Right cardiac atrium (tissue), 5 donors: ENCODE data around the gene MET. TPM values are rescaled to one million over a fixed set of nuclear protein-coding genes. Genes with fewer than 3 reads are reported as not detected.
A peak's percentile ranks its signal among the peaks of the same experiment; 100 is the strongest.
"Not testable (repeated sequence)": the region's sequence is repeated elsewhere in the genome, so short reads cannot be mapped to it uniquely, and the experiment has no call there.

ENCODE experiments used
- ATAC-seq, 2 donors: fragments of 200-7000 bp; cut with Tn5 transposase; one replicate each; pipeline versions ENCODE4 v1.8.0 to v1.9.1; 2020; ENCODE audit warnings: moderate library complexity in 2 of 2, mild to moderate bottlenecking in 1 of 2
- DNase-seq, 3 donors: peaks; one replicate each; pipeline ENCODE4 v3.0.0-alpha.2; 2020
- H3K27ac ChIP-seq: one replicate; pipeline ENCODE4 v1.5.1; 2013; ENCODE audit warnings: mild to moderate bottlenecking, low read length, control low read depth, moderate library complexity
- H3K27me3 ChIP-seq: one replicate; pipeline ENCODE4 v1.6.1; 2013; ENCODE audit not compliant: control insufficient read depth, insufficient read depth
- H3K4me1 ChIP-seq: one replicate; pipeline ENCODE4 v1.6.1; 2013; ENCODE audit warnings: low read length; ENCODE audit not compliant: control insufficient read depth, insufficient read depth
- H3K4me3 ChIP-seq: one replicate; pipeline ENCODE4 v1.5.1; 2013; ENCODE audit warnings: low read length, control low read depth
- H3K9me3 ChIP-seq: one replicate; pipeline ENCODE4 v1.6.1; 2013; ENCODE audit warnings: low read length; ENCODE audit not compliant: control insufficient read depth
- WGBS: extraction: QIAGEN DNeasy Blood & Tissue Kit; methylation state at CpG from one replicate; pipeline ENCODE4 v1.1.7; 2013; 5-methylcytosine and 5-hydroxymethylcytosine counted together
- intact Hi-C, 4 donors: fragments of 100-400 bp; cut with DNase I; formaldehyde crosslinking; loops; one replicate each; pipeline versions ENCODE4 v1.11.0 to v1.14.0; 2022 to 2023
- polyA plus RNA-seq: library from polyadenylated mRNA; stranded (reverse); fragments of 200-250 nt; gene quantifications from one replicate; pipeline ENCODE4 v1.2.3, GENCODE V29; 2013
- total RNA-seq, 4 donors: library from RNA; stranded (reverse); fragmentation: NEBNext Ultra II Directional; extraction: Animal tissue kit (Norgen Biotek cat#: 25700); gene quantifications; one replicate each; pipeline ENCODE4 v1.2.1, GENCODE V29; 2021
- donor health status: healthy with polysubstance abuse.
- donor health status: DM: no; HTN: yes; CAD: no.
- donor health status: DM: no; HTN: no; CAD: no.
- donor health status: DM: no; HTN: yes; CAD: no; lungs with severe emphysema.
- donor health status: DM: yes; HTN: yes; CAD: no.

MET gene
- total and polyA plus RNA-seq, 5 donors = 4.1 to 20.0 (median 13.3) TPM

DNA sequence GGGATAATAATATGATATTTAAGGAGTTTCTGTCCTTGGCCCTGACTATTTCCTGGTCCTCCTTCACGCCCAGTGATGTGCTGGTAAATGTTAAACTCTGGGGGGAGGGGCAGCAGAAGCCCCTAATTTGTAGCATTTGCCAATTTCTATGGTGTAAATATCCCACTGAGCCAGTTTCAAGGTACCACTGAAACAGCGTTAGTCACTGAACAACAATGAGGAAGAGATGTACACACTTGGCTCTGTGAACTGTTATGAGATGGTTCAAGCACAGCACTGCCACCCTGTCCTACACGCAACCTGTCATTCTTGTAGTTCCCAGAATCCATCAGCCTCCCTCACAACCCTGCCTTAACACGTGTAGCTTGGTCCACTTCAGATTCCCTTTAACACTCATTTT lies 39.8 kb downstream of the MET start:
- Histone ChIP-seq H3K9me3 (no peaks in the 10 kb centered on the region), H3K4me3 (no peak overlapping the region), H3K27ac (no peak overlapping the region), H3K27me3 (no peaks in the 10 kb centered on the region), H3K4me1 (no peaks in the 10 kb centered on the region)
- no peak for DNase-seq
- no peak for ATAC-seq
- intact Hi-C loops = no loop called here
- 83% methylated on average over 4 of the region's 4 CpGs for WGBS

DNA sequence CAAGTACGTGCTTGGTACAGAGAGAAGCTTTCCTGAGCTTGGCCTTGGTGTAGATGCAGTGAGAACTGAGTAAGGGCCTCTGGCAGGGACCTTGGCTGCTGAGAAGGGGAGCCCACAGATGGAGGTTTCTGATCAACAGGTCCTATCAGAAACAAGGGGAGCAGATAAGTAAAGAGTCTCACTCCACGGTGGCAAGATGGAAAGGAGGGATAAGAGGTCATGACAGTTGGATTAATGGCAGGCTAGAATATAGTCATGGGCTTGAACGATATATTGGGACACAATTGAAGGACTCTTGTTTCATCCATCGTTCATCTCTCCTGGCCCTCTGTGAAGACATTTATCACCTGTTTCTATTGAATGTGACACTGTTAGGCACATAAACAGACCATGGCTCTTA lies 41.5 kb downstream of the MET start:
- Histone ChIP-seq H3K27me3 (no peaks in the 10 kb centered on the region), H3K27ac (no peak overlapping the region), H3K4me3 (no peak overlapping the region), H3K9me3 (no peaks in the 10 kb centered on the region), H3K4me1 (no peaks in the 10 kb centered on the region)
- ATAC-seq = no peak
- no peak for DNase-seq
- intact Hi-C loops = no loop called here
- 82% methylated on average over 4 of the region's 4 CpGs for WGBS

DNA sequence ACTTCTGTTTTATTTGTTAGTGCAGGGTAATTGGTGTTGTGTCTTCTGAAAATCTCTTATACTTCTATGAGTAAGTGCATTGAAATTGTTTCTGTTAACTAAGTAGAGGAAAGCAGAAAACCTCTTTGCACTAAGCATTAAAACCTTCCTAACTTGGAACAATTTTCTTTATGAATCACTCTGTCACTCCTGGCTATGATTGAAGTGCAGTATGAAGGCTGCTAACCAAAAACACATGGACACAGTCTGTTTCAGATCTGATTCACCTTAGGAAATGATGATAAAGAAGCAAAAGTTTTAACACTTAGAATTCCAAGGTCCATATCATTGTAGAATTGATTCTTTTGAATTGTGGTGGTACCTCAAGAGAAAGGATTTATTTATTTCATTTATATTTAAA lies 41.9 kb downstream of the MET start:
- no peak for DNase-seq
- H3K4me1 ChIP-seq = no peaks in the 10 kb centered on the region
- intact Hi-C loops = no loop called here
- H3K9me3 ChIP-seq = no peaks in the 10 kb centered on the region
- no peak overlapping the region for H3K27ac ChIP-seq
- no peak for ATAC-seq
- no peaks in the 10 kb centered on the region for H3K27me3 ChIP-seq
- H3K4me3 ChIP-seq = no peak overlapping the region

- Histone ChIP-seq H3K4me1 (no peaks in the 10 kb centered on the region), H3K4me3 (no peak overlapping the region), H3K27ac (no peak overlapping the region), H3K9me3 (no peaks in the 10 kb centered on the region), H3K27me3 (no peaks in the 10 kb centered on the region)
- intact Hi-C loops = no loop called here
- DNase-seq (no peak), ATAC-seq (no peak)
Observed at GRCh38 chr7:116715077-116715476, 43.1 kb downstream of the MET start.

GRCh38 chr7:116717137-116717536 lies 45.1 kb downstream of the MET start:
- intact Hi-C loops = no loop called here
- DNase-seq (no peak), ATAC-seq (no peak)
- WGBS = 36% methylated on average over 3 of the region's 3 CpGs
- Histone ChIP-seq H3K27ac (no peak overlapping the region), H3K4me3 (no peak overlapping the region), H3K9me3 (no peaks in the 10 kb centered on the region), H3K27me3 (no peaks in the 10 kb centered on the region), H3K4me1 (no peaks in the 10 kb centered on the region)

GRCh38 chr7:116723959-116724529 lies 52.0 kb downstream of the MET start:
- DNase-seq, H3K9me3 ChIP-seq, H3K27me3 ChIP-seq, ATAC-seq, intact Hi-C loops, H3K4me1 ChIP-seq, H3K4me3 ChIP-seq, H3K27ac ChIP-seq: not testable (repeated sequence)
- WGBS = 96% methylated on average over 31 of the region's 31 CpGs

- H3K27me3 ChIP-seq = no peaks in the 10 kb centered on the region
- intact Hi-C loops = no loop called here
- no peaks in the 10 kb centered on the region for H3K9me3 ChIP-seq
- H3K4me1 ChIP-seq = no peaks in the 10 kb centered on the region
- H3K4me3 ChIP-seq = no peak overlapping the region
- WGBS = 88% methylated on average over 5 of the region's 5 CpGs
- DNase-seq (no peak), ATAC-seq (no peak)
- H3K27ac ChIP-seq = no peak overlapping the region
Observed at GRCh38 chr7:116724560-116725231, 52.7 kb downstream of the MET start.

DNA sequence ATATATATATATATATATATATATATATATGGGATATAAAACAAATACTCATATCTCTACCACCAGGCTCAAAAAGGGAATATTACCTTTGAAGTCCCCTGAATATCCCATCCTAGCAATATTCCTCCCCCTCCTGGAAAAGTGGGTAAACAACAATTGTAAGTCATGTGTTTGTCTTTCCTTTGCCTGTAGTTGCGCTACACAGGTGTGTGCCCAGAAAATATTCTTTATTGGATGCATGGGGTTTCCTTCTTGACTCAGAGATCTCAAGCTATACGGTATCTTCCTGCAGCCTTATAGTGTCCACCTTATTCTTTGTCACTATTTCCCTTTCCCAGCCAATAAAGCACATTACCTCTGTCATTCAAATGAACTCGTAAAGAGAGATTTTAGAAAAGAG lies 54.2 kb downstream of the MET start:
- Histone ChIP-seq H3K27me3 (no peaks in the 10 kb centered on the region), H3K4me3 (no peak overlapping the region), H3K4me1 (no peaks in the 10 kb centered on the region), H3K27ac (no peak overlapping the region), H3K9me3 (no peaks in the 10 kb centered on the region)
- 95% methylated on average over 3 of the region's 3 CpGs for WGBS
- DNase-seq (no peak), ATAC-seq (no peak)
- intact Hi-C loops = no loop called here

GRCh38 chr7:116726713-116727431 lies 54.9 kb downstream of the MET start:
- WGBS = 32% methylated on average over 4 of the region's 4 CpGs
- H3K27me3 ChIP-seq = no peaks in the 10 kb centered on the region
- no peaks in the 10 kb centered on the region for H3K4me1 ChIP-seq
- intact Hi-C loops = no loop called here
- no peak for DNase-seq
- peak; percentile 40 to 45 for ATAC-seq
- H3K4me3 ChIP-seq = no peak overlapping the region
- H3K9me3 ChIP-seq = no peaks in the 10 kb centered on the region
- no peak overlapping the region for H3K27ac ChIP-seq

DNA sequence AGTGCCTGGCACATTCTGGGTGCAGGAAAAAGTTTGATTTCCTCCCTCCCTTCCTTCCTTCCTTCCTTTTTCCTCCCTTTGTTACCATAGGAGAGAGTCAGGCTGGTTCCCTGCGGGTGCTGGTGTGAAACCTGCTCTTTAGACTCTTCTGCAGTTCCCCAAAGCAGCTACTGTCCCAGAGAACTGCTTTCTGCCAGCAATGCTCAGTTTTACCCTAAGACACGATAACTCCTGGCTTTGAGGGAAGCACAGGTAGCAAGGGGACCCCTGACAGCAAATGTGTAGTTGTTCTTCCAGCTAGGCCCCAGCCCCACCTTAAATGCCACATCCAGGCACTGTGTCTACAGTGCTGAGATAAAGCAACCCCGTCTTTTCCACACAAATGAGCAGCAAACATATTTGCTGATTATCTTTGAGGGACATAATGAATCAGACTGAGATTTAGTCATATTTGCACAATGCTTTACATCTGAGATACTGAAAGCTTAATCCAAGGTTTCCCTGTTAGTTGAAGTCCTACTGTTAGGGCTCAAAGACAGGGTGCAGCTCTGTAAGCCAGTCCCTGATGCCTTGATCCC lies 55.5 kb downstream of the MET start:
- ATAC-seq (no peak), DNase-seq (no peak)
- H3K27ac ChIP-seq = no peak overlapping the region
- no peaks in the 10 kb centered on the region for H3K4me1 ChIP-seq
- H3K27me3 ChIP-seq = no peaks in the 10 kb centered on the region
- no peak overlapping the region for H3K4me3 ChIP-seq
- 62% methylated on average over 3 of the region's 3 CpGs for WGBS
- intact Hi-C loops = no loop called here
- no peaks in the 10 kb centered on the region for H3K9me3 ChIP-seq

- no peaks in the 10 kb centered on the region for H3K9me3 ChIP-seq
- H3K27ac ChIP-seq = no peak overlapping the region
- H3K27me3 ChIP-seq = no peaks in the 10 kb centered on the region
- intact Hi-C loops = no loop called here
- no peak for ATAC-seq
- no peak for DNase-seq
- no peak overlapping the region for H3K4me3 ChIP-seq
- 95% methylated on average over 1 of the region's 1 CpG for WGBS
- no peaks in the 10 kb centered on the region for H3K4me1 ChIP-seq
Observed at GRCh38 chr7:116728413-116728812, 56.4 kb downstream of the MET start.
